ENCODE results near the gene PPP1R12B.
"Not testable (repeated sequence)": the region's sequence is repeated elsewhere in the genome, so short reads cannot be mapped to it uniquely, and the experiment has no call there.

PPP1R12B gene

DNA sequence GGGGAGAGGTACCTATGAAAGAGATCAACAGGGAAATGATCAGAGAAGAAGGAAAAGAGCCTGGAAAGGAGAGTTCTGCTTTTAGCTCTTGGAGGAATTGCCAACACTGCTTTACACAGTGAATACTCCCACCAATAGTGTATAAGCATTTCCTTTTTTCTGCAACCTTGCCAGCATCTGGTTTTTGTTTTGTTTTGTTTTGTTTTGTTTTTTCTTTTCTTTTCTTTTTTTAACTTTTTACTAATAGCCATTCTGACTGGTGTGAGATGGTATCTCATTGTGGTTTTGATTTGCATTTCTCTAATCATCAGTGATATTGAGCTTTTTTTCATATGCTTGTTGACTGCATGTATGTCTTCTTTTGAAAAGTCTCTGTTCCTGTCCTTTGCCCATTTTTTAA is 165.4 kb downstream of the PPP1R12B start:
- H3K4me2 ChIP-seq (ENCODE audit: low read length); H3K9me2 ChIP-seq (replicated peaks; ENCODE audit: control insufficient read depth, low read length); H3K27me3 ChIP-seq (ENCODE audit: control insufficient read depth, low read length); H3K27ac ChIP-seq (ENCODE audit: low read depth, low read length); H4K20me1 ChIP-seq (ENCODE audit: control insufficient read depth, insufficient read depth, low read depth, low read length); H3K4me1 ChIP-seq (ENCODE audit: control insufficient read depth, low read length); H3K4me3 ChIP-seq (ENCODE audit: low read length); H3K79me2 ChIP-seq (ENCODE audit: control insufficient read depth, low read length); H3K36me3 ChIP-seq (ENCODE audit: control insufficient read depth, low read length); H3F3A ChIP-seq (ENCODE audit: control insufficient read depth, insufficient read depth); H3K9me3 ChIP-seq (ENCODE audit: control insufficient read depth, insufficient read depth, low read length): not testable (repeated sequence)

DNA sequence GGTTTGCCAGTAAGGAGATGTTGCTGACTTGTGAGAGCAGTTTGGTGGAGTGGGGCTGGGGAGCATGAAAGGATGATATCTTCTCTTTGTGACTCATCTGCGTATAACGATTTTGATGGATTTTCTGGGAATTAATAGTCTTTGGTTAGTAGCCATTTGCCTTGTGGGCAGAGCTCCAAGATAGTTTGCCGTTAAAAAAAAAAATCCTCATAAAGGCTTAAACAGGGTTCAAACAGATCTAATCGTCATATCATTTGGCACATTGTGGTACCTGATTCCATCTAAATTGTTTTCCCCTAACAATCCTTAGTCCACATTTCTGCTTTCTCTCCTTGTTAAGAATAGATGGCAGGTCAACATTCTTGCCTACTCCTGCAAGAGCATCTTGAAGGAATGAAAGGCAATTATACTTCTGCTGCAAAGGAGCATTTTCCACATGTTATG is 168.0 kb downstream of the PPP1R12B start:
- Histone ChIP-seq H3K27ac (ENCODE audit: low read depth, low read length) (no peak overlapping the region), H3K9me2 (replicated peaks; ENCODE audit: control insufficient read depth, low read length) (no peaks in the 10 kb centered on the region), H3K4me3 (ENCODE audit: low read length) (no peak overlapping the region), H3K36me3 (ENCODE audit: control insufficient read depth, low read length) (no peaks in the 10 kb centered on the region), H3F3A (ENCODE audit: control insufficient read depth, insufficient read depth) (no peaks in the 10 kb centered on the region), H3K4me2 (ENCODE audit: low read length) (no peak overlapping the region), H3K9me3 (ENCODE audit: control insufficient read depth, insufficient read depth, low read length) (no peaks in the 10 kb centered on the region), H4K20me1 (ENCODE audit: control insufficient read depth, insufficient read depth, low read depth, low read length) (no peaks in the 10 kb centered on the region), H3K4me1 (ENCODE audit: control insufficient read depth, low read length) (peaks cover 2% of the 10 kb centered on the region; the same call in 1 of the 2 replicates), H3K79me2 (ENCODE audit: control insufficient read depth, low read length) (no peaks in the 10 kb centered on the region), H3K27me3 (ENCODE audit: control insufficient read depth, low read length) (no peaks in the 10 kb centered on the region)
- TF ChIP-seq, protein P1, sequence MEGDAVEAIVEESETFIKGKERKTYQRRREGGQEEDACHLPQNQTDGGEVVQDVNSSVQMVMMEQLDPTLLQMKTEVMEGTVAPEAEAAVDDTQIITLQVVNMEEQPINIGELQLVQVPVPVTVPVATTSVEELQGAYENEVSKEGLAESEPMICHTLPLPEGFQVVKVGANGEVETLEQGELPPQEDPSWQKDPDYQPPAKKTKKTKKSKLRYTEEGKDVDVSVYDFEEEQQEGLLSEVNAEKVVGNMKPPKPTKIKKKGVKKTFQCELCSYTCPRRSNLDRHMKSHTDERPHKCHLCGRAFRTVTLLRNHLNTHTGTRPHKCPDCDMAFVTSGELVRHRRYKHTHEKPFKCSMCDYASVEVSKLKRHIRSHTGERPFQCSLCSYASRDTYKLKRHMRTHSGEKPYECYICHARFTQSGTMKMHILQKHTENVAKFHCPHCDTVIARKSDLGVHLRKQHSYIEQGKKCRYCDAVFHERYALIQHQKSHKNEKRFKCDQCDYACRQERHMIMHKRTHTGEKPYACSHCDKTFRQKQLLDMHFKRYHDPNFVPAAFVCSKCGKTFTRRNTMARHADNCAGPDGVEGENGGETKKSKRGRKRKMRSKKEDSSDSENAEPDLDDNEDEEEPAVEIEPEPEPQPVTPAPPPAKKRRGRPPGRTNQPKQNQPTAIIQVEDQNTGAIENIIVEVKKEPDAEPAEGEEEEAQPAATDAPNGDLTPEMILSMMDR (IDR thresholded peaks at IDR 0.05; ENCODE audit: low read depth, low read length, poor library complexity, severe bottlenecking) = no peak
- no peak for TF ChIP-seq EZH2phosphoT487 (IDR thresholded peaks at IDR 0.05; ENCODE audit: borderline replicate concordance, low read length)

DNA sequence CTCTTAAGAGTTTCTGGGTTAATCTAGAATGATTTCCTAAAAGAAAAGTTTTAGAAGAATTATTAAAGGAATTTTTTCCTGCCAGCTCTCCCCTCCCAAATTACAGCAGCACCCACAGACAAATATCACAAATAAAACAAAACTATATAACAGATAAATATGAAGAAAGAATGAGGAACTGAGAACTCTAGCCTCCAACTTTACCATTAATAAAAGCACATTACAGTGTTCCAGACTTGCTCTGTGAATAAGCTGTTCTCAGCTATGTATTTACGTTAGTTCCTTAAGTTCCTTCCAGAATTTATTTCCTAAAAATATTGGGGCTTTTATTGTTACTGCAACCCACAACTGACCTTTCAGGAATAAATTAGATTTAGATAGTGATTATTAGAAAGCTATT is 168.6 kb downstream of the PPP1R12B start:
- H3K4me3 ChIP-seq (ENCODE audit: low read length); H3F3A ChIP-seq (ENCODE audit: control insufficient read depth, insufficient read depth); H4K20me1 ChIP-seq (ENCODE audit: control insufficient read depth, insufficient read depth, low read depth, low read length); H3K79me2 ChIP-seq (ENCODE audit: control insufficient read depth, low read length); H3K9me2 ChIP-seq (replicated peaks; ENCODE audit: control insufficient read depth, low read length); H3K27me3 ChIP-seq (ENCODE audit: control insufficient read depth, low read length); H3K27ac ChIP-seq (ENCODE audit: low read depth, low read length); H3K4me2 ChIP-seq (ENCODE audit: low read length); H3K9me3 ChIP-seq (ENCODE audit: control insufficient read depth, insufficient read depth, low read length); H3K4me1 ChIP-seq (ENCODE audit: control insufficient read depth, low read length); H3K36me3 ChIP-seq (ENCODE audit: control insufficient read depth, low read length): not testable (repeated sequence)

DNA sequence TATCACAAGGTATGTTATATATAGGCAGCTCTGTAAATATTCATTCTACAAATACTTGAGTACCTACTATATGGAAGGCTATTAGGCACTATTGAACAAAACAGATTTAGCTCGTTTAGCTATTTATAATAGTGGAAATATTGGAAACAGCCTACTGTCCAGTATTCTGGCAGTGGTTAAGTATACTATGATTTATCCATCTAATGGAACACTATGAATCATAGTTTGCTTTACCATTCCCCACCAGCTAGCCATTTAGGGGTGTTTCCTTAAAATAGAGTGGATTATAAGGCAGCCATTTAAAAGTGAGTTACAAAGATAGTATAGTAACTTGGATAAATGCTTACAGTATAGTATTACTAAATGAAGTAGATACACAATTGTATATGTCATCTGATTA is 169.7 kb downstream of the PPP1R12B start:
- not testable (repeated sequence) for H3K27me3 ChIP-seq (ENCODE audit: control insufficient read depth, low read length); H3K9me3 ChIP-seq (ENCODE audit: control insufficient read depth, insufficient read depth, low read length); H3K27ac ChIP-seq (ENCODE audit: low read depth, low read length); H3K4me1 ChIP-seq (ENCODE audit: control insufficient read depth, low read length); H3F3A ChIP-seq (ENCODE audit: control insufficient read depth, insufficient read depth); H3K4me2 ChIP-seq (ENCODE audit: low read length); H3K9me2 ChIP-seq (replicated peaks; ENCODE audit: control insufficient read depth, low read length); H3K79me2 ChIP-seq (ENCODE audit: control insufficient read depth, low read length); H3K36me3 ChIP-seq (ENCODE audit: control insufficient read depth, low read length); H4K20me1 ChIP-seq (ENCODE audit: control insufficient read depth, insufficient read depth, low read depth, low read length); H3K4me3 ChIP-seq (ENCODE audit: low read length)

DNA sequence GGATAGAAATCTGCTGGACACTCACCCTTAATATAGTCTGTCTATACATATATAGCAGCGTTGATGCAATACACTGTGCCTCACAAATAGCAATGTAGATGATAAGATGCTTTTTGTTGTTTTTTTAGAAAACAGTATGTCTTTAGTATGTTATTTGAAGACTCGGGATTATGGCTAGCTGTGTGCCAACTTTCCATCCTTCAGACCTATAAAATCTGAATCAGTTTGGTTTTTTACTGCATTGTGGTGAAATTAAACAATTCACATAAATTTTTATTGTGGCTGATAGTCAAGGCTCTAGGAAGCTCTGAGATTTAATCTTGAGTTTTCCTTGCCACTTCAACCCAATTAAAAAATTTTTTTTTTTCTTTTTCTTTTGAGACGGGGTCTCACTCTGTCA is 170.4 kb downstream of the PPP1R12B start:
- not testable (repeated sequence) for H3K4me1 ChIP-seq (ENCODE audit: control insufficient read depth, low read length); H3K27ac ChIP-seq (ENCODE audit: low read depth, low read length); H4K20me1 ChIP-seq (ENCODE audit: control insufficient read depth, insufficient read depth, low read depth, low read length); H3K9me2 ChIP-seq (replicated peaks; ENCODE audit: control insufficient read depth, low read length); H3F3A ChIP-seq (ENCODE audit: control insufficient read depth, insufficient read depth); H3K36me3 ChIP-seq (ENCODE audit: control insufficient read depth, low read length); H3K27me3 ChIP-seq (ENCODE audit: control insufficient read depth, low read length); H3K79me2 ChIP-seq (ENCODE audit: control insufficient read depth, low read length); H3K9me3 ChIP-seq (ENCODE audit: control insufficient read depth, insufficient read depth, low read length); H3K4me2 ChIP-seq (ENCODE audit: low read length); H3K4me3 ChIP-seq (ENCODE audit: low read length)

DNA sequence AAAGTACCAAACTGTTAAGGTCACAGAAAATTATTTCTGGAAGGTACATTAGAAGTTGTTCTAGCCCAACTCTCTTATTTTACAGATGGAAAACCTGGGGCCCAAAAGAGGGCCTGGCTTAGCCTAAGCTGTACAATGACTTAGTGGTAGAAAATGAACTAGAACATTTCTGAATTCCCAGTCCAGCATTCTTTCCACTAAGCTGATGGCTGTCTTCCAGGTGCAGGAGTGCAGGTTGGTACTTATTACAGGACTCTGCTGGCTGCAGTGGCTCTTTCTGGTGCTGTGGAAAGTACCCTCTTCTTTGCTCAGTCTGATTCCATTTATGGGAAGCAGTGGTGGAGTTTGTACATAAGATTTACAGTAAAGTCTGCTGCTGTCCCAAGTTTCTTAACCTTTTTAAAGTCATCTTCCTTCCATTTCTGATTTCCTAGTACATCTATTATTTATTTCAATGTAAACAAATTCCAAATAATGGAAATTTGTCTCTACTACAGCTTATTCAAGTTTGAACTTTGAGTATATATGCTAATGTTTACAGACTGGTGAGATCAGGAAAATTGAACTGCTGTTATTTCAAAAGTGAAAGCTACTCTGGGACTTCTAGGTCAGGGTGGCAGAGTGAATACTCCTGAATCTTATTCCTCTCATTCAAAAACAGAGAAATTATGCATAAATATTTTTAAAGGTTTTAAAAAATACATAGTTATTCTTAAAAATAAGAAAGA is 171.8 kb downstream of the PPP1R12B start:
- H4K20me1 ChIP-seq (ENCODE audit: control insufficient read depth, insufficient read depth, low read depth, low read length); H3K79me2 ChIP-seq (ENCODE audit: control insufficient read depth, low read length): not testable (repeated sequence)

DNA sequence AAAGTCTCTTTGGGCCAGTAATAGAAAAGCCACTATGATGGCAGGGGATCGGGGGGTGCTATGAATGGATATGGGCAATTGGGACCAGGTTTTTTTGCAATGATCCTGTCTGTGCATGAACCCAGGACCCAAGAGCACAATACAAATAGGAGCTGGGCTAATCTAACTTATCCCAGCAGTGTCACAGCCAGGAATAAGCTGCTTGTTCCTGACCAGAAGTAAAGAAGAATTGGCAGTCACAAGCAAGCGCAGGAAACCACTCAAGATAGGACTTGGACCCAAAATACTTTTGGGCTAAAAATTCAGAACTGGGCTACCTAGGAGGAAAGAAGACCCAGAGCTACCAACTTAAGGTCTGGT is 172.3 kb downstream of the PPP1R12B start:
- H3K4me1 ChIP-seq (ENCODE audit: control insufficient read depth, low read length); H3K4me3 ChIP-seq (ENCODE audit: low read length); H3K9me2 ChIP-seq (replicated peaks; ENCODE audit: control insufficient read depth, low read length); H3K79me2 ChIP-seq (ENCODE audit: control insufficient read depth, low read length); H3K27me3 ChIP-seq (ENCODE audit: control insufficient read depth, low read length); H3K4me2 ChIP-seq (ENCODE audit: low read length); H3K27ac ChIP-seq (ENCODE audit: low read depth, low read length); H4K20me1 ChIP-seq (ENCODE audit: control insufficient read depth, insufficient read depth, low read depth, low read length); H3K36me3 ChIP-seq (ENCODE audit: control insufficient read depth, low read length); H3K9me3 ChIP-seq (ENCODE audit: control insufficient read depth, insufficient read depth, low read length); H3F3A ChIP-seq (ENCODE audit: control insufficient read depth, insufficient read depth): not testable (repeated sequence)

More for the DNA sequence above, 171.8 kb downstream of the PPP1R12B start:
- H3K4me1 ChIP-seq (ENCODE audit: control insufficient read depth, low read length); H3K9me2 ChIP-seq (replicated peaks; ENCODE audit: control insufficient read depth, low read length); H3K27me3 ChIP-seq (ENCODE audit: control insufficient read depth, low read length); H3F3A ChIP-seq (ENCODE audit: control insufficient read depth, insufficient read depth); H3K4me2 ChIP-seq (ENCODE audit: low read length); H3K27ac ChIP-seq (ENCODE audit: low read depth, low read length); H3K4me3 ChIP-seq (ENCODE audit: low read length); H3K36me3 ChIP-seq (ENCODE audit: control insufficient read depth, low read length); H3K9me3 ChIP-seq (ENCODE audit: control insufficient read depth, insufficient read depth, low read length): not testable (repeated sequence)
